B cell (primary cell): ENCODE results near the gene BRINP3. TPM values are rescaled to one million over a fixed set of nuclear protein-coding genes. Genes with fewer than 3 reads are reported as not detected.

ENCODE experiments used
- ATAC-seq: fragments of 200-7000 bp; cut with Tn5 transposase; one replicate; pipeline ENCODE4 v1.10.0; 2021; ENCODE audit warnings: low read depth, mild to moderate bottlenecking, moderate number of reproducible peaks, moderate library complexity
- CTCF ChIA-PET: fragments of 350-600 bp; sonication (Branson Sonifier 250); formaldehyde crosslinking; loops from one replicate; lab custom pipeline; 2021; ENCODE audit warnings: antibody characterized with exemption, inconsistent platforms; lab: Charles Lee
- POLR2A ChIA-PET: fragments of 350-600 bp; sonication (Branson Sonifier 250); formaldehyde crosslinking; loops from one replicate; lab custom pipeline; 2021; ENCODE audit warnings: antibody characterized with exemption; lab: Charles Lee
- DNase-seq: peaks from one replicate; pipeline ENCODE4 v3.0.0; 2013
- H2AFZ ChIP-seq: 2 replicates; pipeline ENCODE4 v1.6.1; 2012; ENCODE audit warnings: mild to moderate bottlenecking, low read depth, low read length; ENCODE audit not compliant: insufficient read depth, poor library complexity, severe bottlenecking
- H3K27ac ChIP-seq, 2 donors: 1 replicate in 1 of 2; 2 replicates in 1 of 2; pipeline ENCODE4 v1.5.1; 2012 to 2013; ENCODE audit warnings: low read length in 2 of 2, mild to moderate bottlenecking in 2 of 2, moderate library complexity in 1 of 2
- H3K27me3 ChIP-seq, 4 experiments: fragments of 200-600 bp in 1 of 4; sonication (generic) in 1 of 4; replicated peaks in 1 of 4; 1 replicate in 2 of 4; 2 replicates in 2 of 4; pipeline versions ENCODE4 v1.6.1 to v1.7.0; 2013 to 2016; ENCODE audit warnings: low read length in 3 of 4, mild to moderate bottlenecking in 2 of 4, mixed read lengths in 1 of 4, moderate library complexity in 1 of 4; ENCODE audit not compliant: insufficient read depth in 4 of 4, control insufficient read depth in 3 of 4; ENCODE audit errors: control extremely low read depth in 1 of 4
- H3K36me3 ChIP-seq, 2 experiments: replicated peaks in 1 of 2; 1 replicate in 1 of 2; 2 replicates in 1 of 2; pipeline versions ENCODE4 v1.6.1 to v1.7.1; 2013; ENCODE audit warnings: low read length in 1 of 2; ENCODE audit not compliant: insufficient read depth in 2 of 2, control insufficient read depth in 1 of 2; ENCODE audit errors: control extremely low read depth in 1 of 2, extremely low read depth in 1 of 2
- H3K4me1 ChIP-seq, 2 donors: fragments of 200-600 bp in 1 of 2; sonication (generic) in 1 of 2; 1 replicate in 1 of 2; 2 replicates in 1 of 2; pipeline versions ENCODE4 v1.5.1 to v1.6.1; 2013 to 2017; ENCODE audit warnings: low read length in 2 of 2; ENCODE audit not compliant: control insufficient read depth in 2 of 2, insufficient read depth in 2 of 2
- H3K4me2 ChIP-seq: replicated peaks from 2 replicates; pipeline ENCODE3; 2012; ENCODE audit warnings: mild to moderate bottlenecking, low read depth, low read length; ENCODE audit not compliant: poor library complexity, severe bottlenecking
- H3K4me3 ChIP-seq, 5 experiments: fragments of 200-600 bp in 1 of 5; sonication (generic) in 1 of 5; 1 replicate in 3 of 5; 2 replicates in 2 of 5; pipeline versions ENCODE4 v1.5.1 to v1.7.0; 2011 to 2016; ENCODE audit warnings: low read length in 4 of 5, mild to moderate bottlenecking in 4 of 5, low read depth in 2 of 5, control low read depth in 1 of 5, moderate library complexity in 1 of 5; ENCODE audit not compliant: insufficient read depth in 1 of 5; ENCODE audit errors: control extremely low read depth in 1 of 5, extremely low read depth in 1 of 5
- H3K79me2 ChIP-seq: fragments of 200-600 bp; sonication (generic); one replicate; pipeline ENCODE4 v1.6.0; 2016; ENCODE audit warnings: low read length; ENCODE audit not compliant: control insufficient read depth, insufficient read depth
- H3K9ac ChIP-seq: fragments of 200-600 bp; sonication (generic); 2 replicates; pipeline ENCODE4 v1.6.1; 2017; ENCODE audit warnings: mild to moderate bottlenecking, low read length, moderate library complexity
- H3K9me3 ChIP-seq, 3 donors: one replicate each; pipeline versions ENCODE4 v1.6.1 to v1.7.1; 2013; ENCODE audit warnings: low read length in 2 of 3; ENCODE audit not compliant: control insufficient read depth in 2 of 3, insufficient read depth in 1 of 3; ENCODE audit errors: control extremely low read depth in 1 of 3
- H4K20me1 ChIP-seq: 2 replicates; pipeline ENCODE4 v1.6.0; 2012; ENCODE audit warnings: mild to moderate bottlenecking, low read length; ENCODE audit not compliant: insufficient read depth, control insufficient read depth, poor library complexity, severe bottlenecking
- H3K27ac Mint-ChIP-seq: one replicate; pipeline ENCODE4 v1.8.0; 2021; ENCODE audit warnings: mixed read lengths
- H3K27me3 Mint-ChIP-seq: one replicate; pipeline ENCODE4 v1.8.0; 2021; ENCODE audit warnings: mixed read lengths
- H3K4me1 Mint-ChIP-seq: one replicate; pipeline ENCODE4 v1.8.0; 2021; ENCODE audit warnings: mixed read lengths
- H3K4me3 Mint-ChIP-seq: one replicate; pipeline ENCODE4 v1.8.0; 2021; ENCODE audit warnings: mixed read lengths
- H3K9me3 Mint-ChIP-seq: one replicate; pipeline ENCODE4 v1.8.0; 2022; ENCODE audit warnings: mixed read lengths; ENCODE audit not compliant: insufficient read depth
- CTCF ChIP-seq: fragments of 200-600 bp; IDR thresholded peaks from one replicate; pipeline ENCODE4 v1.8.0; 2022; ENCODE audit warnings: antibody characterized with exemption, mild to moderate bottlenecking
- EZH2 ChIP-seq: IDR thresholded peaks from 2 replicates; pipeline ENCODE4 v1.6.1; 2012; ENCODE audit warnings: borderline replicate concordance, low read depth, mild to moderate bottlenecking, moderate library complexity, low read length; ENCODE audit not compliant: insufficient read depth, poor library complexity, severe bottlenecking
- WGBS: methylation state at CpG from one replicate; pipeline ENCODE4 v1.1.5; 2013; ENCODE audit warnings: missing lambda C conversion rate; ENCODE audit not compliant: insufficient coverage; 5-methylcytosine and 5-hydroxymethylcytosine counted together
- intact Hi-C: fragments of 100-400 bp; cut with micrococcal nuclease; formaldehyde crosslinking; loops from one replicate; pipeline ENCODE4 v1.10.0; 2022
- polyA plus RNA-seq: library from polyadenylated mRNA; depleted of rRNA; stranded (reverse); fragments of >200 nt; gene quantifications from 2 replicates; pipeline ENCODE4 v1.2.3, GENCODE V29; 2012
- total RNA-seq, 2 donors: library from RNA; stranded (reverse); fragments of 120-200 nt in 1 of 2; gene quantifications; 1 replicate in 1 of 2; 2 replicates in 1 of 2; pipeline versions ENCODE4 v1.2.3 to v1.2.4, GENCODE V29; 2013 to 2022

Gene BRINP3
- total and polyA plus RNA-seq, 2 donors (not counting 1 experiment from before 2014, with no cell fraction given): not detected

GRCh38 chr1:190147616-190148015 lies 330.0 kb downstream of the BRINP3 start:
- Histone ChIP-seq H3K36me3 (no peaks in the 10 kb centered on the region), H3K4me2 (no peak overlapping the region), H3K79me2 (no peaks in the 10 kb centered on the region), H3K4me3 (no peak overlapping the region), H4K20me1 (no peaks in the 10 kb centered on the region), H3K27ac (no peak overlapping the region), H3K4me1 (no peaks in the 10 kb centered on the region), H3K9me3 (no peaks in the 10 kb centered on the region), H3K9ac (no peak overlapping the region), H2AFZ (no peak overlapping the region), H3K27me3 (no peaks in the 10 kb centered on the region)
- ATAC-seq (no peak), DNase-seq (no peak)
- Mint-ChIP-seq H3K4me3 (no peak overlapping the region), H3K9me3 (peaks cover 2% of the 10 kb centered on the region), H3K27me3 (no peaks in the 10 kb centered on the region), H3K27ac (no peak overlapping the region), H3K4me1 (no peaks in the 10 kb centered on the region)
- WGBS: no CpG with 5 or more reads among the region's 2 CpGs
- CTCF ChIA-PET: no interaction called here
- intact Hi-C loops: no loop called here
- POLR2A ChIA-PET: no interaction called here
- TF ChIP-seq EZH2: no peak
- no peak for TF ChIP-seq CTCF

- intact Hi-C loops: no loop called here
- Histone ChIP-seq H3K9ac (no peak overlapping the region), H3K4me3 (no peak overlapping the region), H3K9me3 (no peaks in the 10 kb centered on the region), H3K36me3 (no peaks in the 10 kb centered on the region), H3K27me3 (no peaks in the 10 kb centered on the region), H2AFZ (no peak overlapping the region), H3K4me2 (no peak overlapping the region), H4K20me1 (no peaks in the 10 kb centered on the region), H3K27ac (no peak overlapping the region), H3K4me1 (no peaks in the 10 kb centered on the region), H3K79me2 (no peaks in the 10 kb centered on the region)
- DNase-seq (no peak), ATAC-seq (no peak)
- WGBS: 83% methylated on average over 2 of the region's 2 CpGs
- Mint-ChIP-seq H3K27ac (no peak overlapping the region), H3K9me3 (peaks cover 2% of the 10 kb centered on the region), H3K4me1 (no peaks in the 10 kb centered on the region), H3K27me3 (no peaks in the 10 kb centered on the region), H3K4me3 (no peak overlapping the region)
- TF ChIP-seq CTCF: no peak
- TF ChIP-seq EZH2: no peak
- POLR2A ChIA-PET: no interaction called here
- CTCF ChIA-PET: no interaction called here
Measured at GRCh38 chr1:190144650-190145049, 333.0 kb downstream of the BRINP3 start.
